ENCODE measurements around the gene TBXA2R.

Gene TBXA2R

GRCh38 chr19:3644351-3645066, 37.8 kb upstream of the TBXA2R start:
- TF ChIP-seq YY1 (IDR thresholded peaks at IDR 0.05; ENCODE audit: insufficient read depth, insufficient read length) (no peak), SUZ12 (IDR thresholded peaks at IDR 0.05; ENCODE audit: extremely low read depth, insufficient read depth, insufficient read length) (no peak), ZNF274 (IDR thresholded peaks at IDR 0.05; ENCODE audit: low read depth, low read length) (no peak)
- Histone ChIP-seq H3K4me1 (ENCODE audit: insufficient read depth, insufficient read length) (peaks cover 14% of the 10 kb centered on the region), H3K9me3 (ENCODE audit: insufficient read depth, low read length) (no peaks in the 10 kb centered on the region), H3K9ac (ENCODE audit: insufficient read length, low read depth) (peak overlapping the region; percentile 56), H3K27me3 (ENCODE audit: insufficient read depth, insufficient read length) (no peaks in the 10 kb centered on the region), H3K36me3 (ENCODE audit: insufficient read depth, insufficient read length, low read length) (peaks cover 79% of the 10 kb centered on the region), H3K4me3 (ENCODE audit: insufficient read length, low read depth) (no peak overlapping the region)
- no peak for DNase-seq (ENCODE audit: low read depth, low spot score)

GRCh38 chr19:3643674-3644313, 37.1 kb upstream of the TBXA2R start:
- DNase-seq (ENCODE audit: low read depth, low spot score), result no peak
- H3K4me3 ChIP-seq (ENCODE audit: insufficient read length, low read depth), result no peak overlapping the region
- peaks cover 85% of the 10 kb centered on the region for H3K36me3 ChIP-seq (ENCODE audit: insufficient read depth, insufficient read length, low read length)
- H3K27me3 ChIP-seq (ENCODE audit: insufficient read depth, insufficient read length), result no peaks in the 10 kb centered on the region
- TF ChIP-seq YY1 (IDR thresholded peaks at IDR 0.05; ENCODE audit: insufficient read depth, insufficient read length) (no peak), ZNF274 (IDR thresholded peaks at IDR 0.05; ENCODE audit: low read depth, low read length) (no peak), SUZ12 (IDR thresholded peaks at IDR 0.05; ENCODE audit: extremely low read depth, insufficient read depth, insufficient read length) (no peak)
- H3K9ac ChIP-seq (ENCODE audit: insufficient read length, low read depth), result peak overlapping the region; percentile 56
- peaks cover 14% of the 10 kb centered on the region for H3K4me1 ChIP-seq (ENCODE audit: insufficient read depth, insufficient read length)
- no peaks in the 10 kb centered on the region for H3K9me3 ChIP-seq (ENCODE audit: insufficient read depth, low read length)

GRCh38 chr19:3642987-3643673, 36.5 kb upstream of the TBXA2R start:
- H3K9me3 ChIP-seq (ENCODE audit: insufficient read depth, low read length), result no peaks in the 10 kb centered on the region
- H3K36me3 ChIP-seq (ENCODE audit: insufficient read depth, insufficient read length, low read length), result peaks cover 86% of the 10 kb centered on the region
- no peak overlapping the region for H3K9ac ChIP-seq (ENCODE audit: insufficient read length, low read depth)
- TF ChIP-seq YY1 (IDR thresholded peaks at IDR 0.05; ENCODE audit: insufficient read depth, insufficient read length) (no peak), ZNF274 (IDR thresholded peaks at IDR 0.05; ENCODE audit: low read depth, low read length) (no peak), SUZ12 (IDR thresholded peaks at IDR 0.05; ENCODE audit: extremely low read depth, insufficient read depth, insufficient read length) (no peak)
- no peaks in the 10 kb centered on the region for H3K27me3 ChIP-seq (ENCODE audit: insufficient read depth, insufficient read length)
- H3K4me1 ChIP-seq (ENCODE audit: insufficient read depth, insufficient read length), result peaks cover 14% of the 10 kb centered on the region
- no peak for DNase-seq (ENCODE audit: low read depth, low spot score)
- no peak overlapping the region for H3K4me3 ChIP-seq (ENCODE audit: insufficient read length, low read depth)

GRCh38 chr19:3642296-3642695, 35.6 kb upstream of the TBXA2R start:
- no peak for DNase-seq (ENCODE audit: low read depth, low spot score)
- Histone ChIP-seq H3K27me3 (ENCODE audit: insufficient read depth, insufficient read length) (no peaks in the 10 kb centered on the region), H3K4me1 (ENCODE audit: insufficient read depth, insufficient read length) (peaks cover 14% of the 10 kb centered on the region), H3K36me3 (ENCODE audit: insufficient read depth, insufficient read length, low read length) (peaks cover 85% of the 10 kb centered on the region), H3K9ac (ENCODE audit: insufficient read length, low read depth) (no peak overlapping the region), H3K4me3 (ENCODE audit: insufficient read length, low read depth) (no peak overlapping the region), H3K9me3 (ENCODE audit: insufficient read depth, low read length) (no peaks in the 10 kb centered on the region)
- TF ChIP-seq SUZ12 (IDR thresholded peaks at IDR 0.05; ENCODE audit: extremely low read depth, insufficient read depth, insufficient read length), result no peak
- TF ChIP-seq YY1 (IDR thresholded peaks at IDR 0.05; ENCODE audit: insufficient read depth, insufficient read length), result no peak
- TF ChIP-seq ZNF274 (IDR thresholded peaks at IDR 0.05; ENCODE audit: low read depth, low read length), result no peak

- TF ChIP-seq ZNF274 (IDR thresholded peaks at IDR 0.05; ENCODE audit: low read depth, low read length) (no peak), SUZ12 (IDR thresholded peaks at IDR 0.05; ENCODE audit: extremely low read depth, insufficient read depth, insufficient read length) (no peak), YY1 (IDR thresholded peaks at IDR 0.05; ENCODE audit: insufficient read depth, insufficient read length) (no peak)
- no peak for DNase-seq (ENCODE audit: low read depth, low spot score)
- Histone ChIP-seq H3K9ac (ENCODE audit: insufficient read length, low read depth) (no peak overlapping the region), H3K4me3 (ENCODE audit: insufficient read length, low read depth) (no peak overlapping the region), H3K9me3 (ENCODE audit: insufficient read depth, low read length) (no peaks in the 10 kb centered on the region), H3K36me3 (ENCODE audit: insufficient read depth, insufficient read length, low read length) (peaks cover 86% of the 10 kb centered on the region), H3K4me1 (ENCODE audit: insufficient read depth, insufficient read length) (peaks cover 14% of the 10 kb centered on the region), H3K27me3 (ENCODE audit: insufficient read depth, insufficient read length) (no peaks in the 10 kb centered on the region)
Observed at GRCh38 chr19:3641515-3642269, 35.0 kb upstream of the TBXA2R start.

- Histone ChIP-seq H3K4me1 (ENCODE audit: insufficient read depth, insufficient read length) (peaks cover 12% of the 10 kb centered on the region), H3K9me3 (ENCODE audit: insufficient read depth, low read length) (no peaks in the 10 kb centered on the region), H3K4me3 (ENCODE audit: insufficient read length, low read depth) (no peak overlapping the region), H3K9ac (ENCODE audit: insufficient read length, low read depth) (no peak overlapping the region), H3K36me3 (ENCODE audit: insufficient read depth, insufficient read length, low read length) (peaks cover 80% of the 10 kb centered on the region), H3K27me3 (ENCODE audit: insufficient read depth, insufficient read length) (no peaks in the 10 kb centered on the region)
- TF ChIP-seq YY1 (IDR thresholded peaks at IDR 0.05; ENCODE audit: insufficient read depth, insufficient read length) (no peak), ZNF274 (IDR thresholded peaks at IDR 0.05; ENCODE audit: low read depth, low read length) (no peak), SUZ12 (IDR thresholded peaks at IDR 0.05; ENCODE audit: extremely low read depth, insufficient read depth, insufficient read length) (no peak)
- DNase-seq (ENCODE audit: low read depth, low spot score), result no peak
Observed at GRCh38 chr19:3639479-3639878, 32.8 kb upstream of the TBXA2R start.

All from NT2/D1 (cell line).